BE2C (cell line): ENCODE data around the gene TMEM263.

ENCODE experiments used
- DNase-seq: peaks from one replicate; pipeline ENCODE4 v3.0.0-alpha.2; 2020
- H3K27me3 ChIP-seq: fragments of 250-450 bp; sonication (Bioruptor Pico); 2 replicates; pipeline ENCODE4 v1.5.1; 2020; ENCODE audit warnings: mild to moderate bottlenecking
- H3K36me3 ChIP-seq: fragments of 250-450 bp; sonication (Bioruptor Pico); 2 replicates; pipeline ENCODE4 v1.5.1; 2020; ENCODE audit warnings: mild to moderate bottlenecking
- H3K4me1 ChIP-seq: fragments of 250-450 bp; sonication (Bioruptor Pico); 2 replicates; pipeline ENCODE4 v1.5.1; 2020
- H3K4me3 ChIP-seq: 2 replicates; pipeline ENCODE4 v1.5.1; 2011; ENCODE audit warnings: low read depth, low read length
- H3K9me3 ChIP-seq: fragments of 250-450 bp; sonication (Bioruptor Pico); 2 replicates; pipeline ENCODE4 v1.5.1; 2020
- CTCF ChIP-seq: IDR thresholded peaks from 2 replicates; pipeline ENCODE4 v1.5.1; 2012; ENCODE audit warnings: mild to moderate bottlenecking, low read depth, low read length

Gene TMEM263

GRCh38 chr12:107017042-107017441 is 61.3 kb downstream of the TMEM263 start:
- no peaks in the 10 kb centered on the region for H3K9me3 ChIP-seq
- H3K36me3 ChIP-seq: no peaks in the 10 kb centered on the region
- DNase-seq: no peak
- no peak overlapping the region for H3K4me3 ChIP-seq
- no peak for TF ChIP-seq CTCF
- H3K27me3 ChIP-seq: no peaks in the 10 kb centered on the region
- no peaks in the 10 kb centered on the region for H3K4me1 ChIP-seq

GRCh38 chr12:107019546-107019945 is 63.8 kb downstream of the TMEM263 start:
- H3K9me3 ChIP-seq: no peaks in the 10 kb centered on the region
- DNase-seq: no peak
- TF ChIP-seq CTCF: no peak

More at GRCh38 chr12:107019546-107019945, 63.8 kb downstream of the TMEM263 start:
- Histone ChIP-seq H3K4me3 (no peak overlapping the region), H3K4me1 (no peaks in the 10 kb centered on the region), H3K27me3 (no peaks in the 10 kb centered on the region), H3K36me3 (no peaks in the 10 kb centered on the region)
